GM12878 (cell line): ENCODE results near the gene GNLY. TPM values are rescaled to one million over a fixed set of nuclear protein-coding genes. Genes with fewer than 3 reads are reported as not detected.

Experiments used
- ATAC-seq: fragments of 200-7000 bp; cut with Tn5 transposase; 3 replicates; pipeline ENCODE4 v1.9.1; 2020; ENCODE audit warnings: mild to moderate bottlenecking, moderate library complexity
- Bru-seq: library from RNA; stranded (reverse); fragments of 400-500 nt; gene quantifications from one replicate; lab custom pipeline; 2021; lab: Mats Ljungman, UMichigan
- BruChase-seq, 2 experiments: library from RNA; stranded (reverse); fragments of 400-500 nt; gene quantifications; one replicate each; lab custom pipeline; 2021; lab: Mats Ljungman, UMichigan
- BruUV-seq: library from RNA; stranded (reverse); fragments of 400-500 nt; replicated peaks from 2 replicates; lab custom pipeline; 2021; lab: Mats Ljungman, UMichigan
- CTCF ChIA-PET: fragments of 300-600 bp; sonication (Branson Sonifier 250); formaldehyde crosslinking; extraction: SDS; loops from one replicate; lab custom pipeline; 2021; ENCODE audit warnings: inconsistent platforms; lab: Yijun Ruan, JAX
- POLR2A ChIA-PET: fragments of 350-600 bp; formaldehyde crosslinking; extraction: SDS; loops from one replicate; lab custom pipeline; 2021; ENCODE audit warnings: inconsistent platforms; lab: Charles Lee
- RAD21 ChIA-PET: fragments of 300-600 bp; sonication (Branson Sonifier 250); formaldehyde crosslinking; loops from one replicate; lab custom pipeline; 2023; ENCODE audit warnings: antibody characterized with exemption; ENCODE audit not compliant: unreplicated experiment; lab: Charles Lee
- SMC1A ChIA-PET: fragments of 300-600 bp; sonication (Branson Sonifier 250); formaldehyde crosslinking; loops from one replicate; lab custom pipeline; 2023; ENCODE audit not compliant: unreplicated experiment, uncharacterized antibody; lab: Charles Lee
- DNase-seq: peaks from one replicate; pipeline ENCODE4 v3.0.0-alpha.2; 2011; ENCODE audit warnings: low read depth, low spot score
- FAIRE-seq: peaks from 3 replicates; lab custom pipeline; 2011; peaks lifted over from hg19 to GRCh38; lab: Jason Lieb, UNC
- H2AFZ ChIP-seq: 2 replicates; pipeline ENCODE4 v1.6.0; 2011; ENCODE audit warnings: low read depth, low read length, control low read depth; ENCODE audit not compliant: control insufficient read depth
- H3K27ac ChIP-seq: 2 replicates; pipeline ENCODE4 v1.5.1; 2011; ENCODE audit warnings: control low read depth; ENCODE audit not compliant: control insufficient read depth, insufficient read depth
- H3K27me3 ChIP-seq, 2 experiments: replicated peaks in 1 of 2; 2 replicates each; pipeline versions ENCODE4 v1.6.0 to v1.6.1; 2011; ENCODE audit warnings: low read length in 1 of 2; ENCODE audit not compliant: control insufficient read depth in 2 of 2, insufficient read depth in 2 of 2
- H3K36me3 ChIP-seq, 2 experiments: 2 replicates each; pipeline ENCODE4 v1.5.1; 2011; ENCODE audit warnings: low read length in 1 of 2; ENCODE audit not compliant: control insufficient read depth in 2 of 2, insufficient read depth in 2 of 2
- H3K4me1 ChIP-seq: 2 replicates; pipeline ENCODE4 v1.6.1; 2011; ENCODE audit warnings: mild to moderate bottlenecking, low read length, moderate library complexity, mixed read lengths; ENCODE audit not compliant: control insufficient read depth, insufficient read depth
- H3K4me2 ChIP-seq: 2 replicates; pipeline ENCODE4 v1.6.0; 2011; ENCODE audit warnings: control low read depth; ENCODE audit not compliant: control insufficient read depth, insufficient read depth
- H3K4me3 ChIP-seq: fragments of 200-600 bp; sonication (generic); 2 replicates; pipeline ENCODE4 v1.5.1; 2016
- H3K79me2 ChIP-seq: 2 replicates; pipeline ENCODE4 v1.6.0; 2011; ENCODE audit warnings: low read length; ENCODE audit not compliant: control insufficient read depth, insufficient read depth
- H3K9ac ChIP-seq: 2 replicates; pipeline ENCODE4 v1.8.0; 2011; ENCODE audit warnings: low read length, control low read depth, mixed read lengths; ENCODE audit not compliant: control insufficient read depth, insufficient read depth
- H3K9me3 ChIP-seq: replicated peaks from 3 replicates; pipeline ENCODE4 v1.5.1; 2011; ENCODE audit warnings: mild to moderate bottlenecking, low read length; ENCODE audit not compliant: control insufficient read depth, insufficient read depth
- H4K20me1 ChIP-seq: 2 replicates; pipeline ENCODE4 v1.6.0; 2011; ENCODE audit not compliant: control insufficient read depth, insufficient read depth
- BCL3 ChIP-seq: IDR thresholded peaks from 2 replicates; pipeline ENCODE4 v1.6.1; 2011; ENCODE audit warnings: borderline replicate concordance, low read depth, mild to moderate bottlenecking, moderate library complexity, low read length; ENCODE audit not compliant: insufficient read depth, poor library complexity, severe bottlenecking
- CHD4 ChIP-seq: fragments of 200-600 bp; sonication (generic); IDR thresholded peaks from 2 replicates; pipeline ENCODE4 v1.6.1; 2016; ENCODE audit warnings: mild to moderate bottlenecking
- POU2F2 ChIP-seq: IDR thresholded peaks from 3 replicates; pipeline ENCODE4 v1.6.1; 2011; ENCODE audit warnings: low read depth, mild to moderate bottlenecking, low read length, borderline replicate concordance
- WGBS: methylation state at CpG from one replicate; pipeline ENCODE4 v1.1.6; 2016; ENCODE audit warnings: low lambda C conversion rate; ENCODE audit not compliant: insufficient replicate concordance, insufficient coverage; ENCODE audit errors: missing lambda C conversion rate; 5-methylcytosine and 5-hydroxymethylcytosine counted together
- in situ Hi-C: fragments of 300-500 bp; cut with MboI; formaldehyde crosslinking; loops from 9 replicates; pipeline ENCODE4 v1.14.3; 2018; ENCODE audit warnings: mixed read lengths
- intact Hi-C: fragments of 100-400 bp; cut with micrococcal nuclease; formaldehyde crosslinking; loops from one replicate; pipeline ENCODE4 v1.14.2; 2022; ENCODE audit not compliant: unreplicated experiment
- long read RNA-seq, 2 experiments: library from polyadenylated mRNA; unstranded; transcript quantifications; one replicate each; pipeline ENCODE4 v2.0.0, GENCODE V29; 2019 to 2020
- polyA minus RNA-seq, 3 experiments: library from RNA; depleted of rRNA, polyadenylated mRNA; stranded (reverse); fragments of >200 nt; gene quantifications; 2 replicates each; pipeline ENCODE4 v1.2.3, GENCODE V29; 2011
- polyA plus RNA-seq, 11 experiments: library from polyadenylated mRNA; depleted of rRNA in 4 of 11; unstranded in 6 of 11; stranded (reverse) in 5 of 11; fragments of >200 nt; fragmentation: Nextera tagmentation in 4 of 11; fragmentation: Illumina TruSeq in 1 of 11; extraction: Ambion mirVana in 4 of 11; extraction: Trizol in 1 of 11; gene quantifications; 1 replicate in 1 of 11; 2 replicates in 10 of 11; pipeline versions ENCODE4 v1.2.1 to v1.2.3, GENCODE V29; 2011 to 2016; ENCODE audit warnings: inconsistent platforms in 2 of 11, missing spikeins in 2 of 11, low read depth in 1 of 11
- total RNA-seq, 4 experiments: library from RNA; depleted of rRNA in 3 of 4; stranded (reverse); fragments of >200 nt in 3 of 4; fragmentation: Illumina TruSeq in 1 of 4; extraction: Trizol in 1 of 4; gene quantifications; 2 replicates each; pipeline versions ENCODE4 v1.2.1 to v1.2.3, GENCODE V29; 2013 to 2021

GNLY gene
- not detected in 2 replicates for total RNA-seq (2013; cell fraction: nucleolus; rRNA removed)
- total RNA-seq (2014; rRNA removed) (not detected in 2 replicates), total RNA-seq (2014; rRNA removed; fragmentation: Illumina TruSeq; extraction: Trizol) (0.18 TPM in 1 of 2 replicates, not detected in the other), total RNA-seq (2021) (not detected in 2 replicates), polyA plus RNA-seq (2011; rRNA removed) (0.40 and 0.42 TPM in 2 replicates), polyA plus RNA-seq (2014; fragmentation: Illumina TruSeq; extraction: Trizol) (not detected in 2 replicates), polyA plus RNA-seq (2014; fragmentation: Nextera tagmentation; extraction: Ambion mirVana) (not detected), polyA plus RNA-seq (2014; rRNA removed) (not detected in 2 replicates), polyA plus RNA-seq (2016; fragmentation: Nextera tagmentation; extraction: Ambion mirVana) (not detected), polyA minus RNA-seq (2011; rRNA and poly(A)+ RNA removed) (1.2 TPM in 1 of 2 replicates, not detected in the other), Bru-seq, nascent RNA (percentile 28 among the genes with signal in this experiment), BruChase-seq, experiment 1, labeled RNA remaining after a 6-hour chase (percentile 36 among the genes with signal in this experiment), BruChase-seq, experiment 2, labeled RNA remaining after a 2-hour chase (percentile 25 among the genes with signal in this experiment)
- not detected for polyA plus RNA-seq (2011; ENCODE audit: low read depth)
- polyA plus RNA-seq (2011; cell fraction: cytosol; rRNA removed): 0.50 and 0.79 TPM in 2 replicates
- 0.67 and 0.99 TPM in 2 replicates for polyA plus RNA-seq (2011; cell fraction: nucleus; rRNA removed)
- polyA plus RNA-seq (2012): 0.23 and 0.27 TPM in 2 replicates
- not detected in 2 replicates for polyA minus RNA-seq (2011; cell fraction: cytosol; rRNA and poly(A)+ RNA removed)
- 0.29 and 0.48 TPM in 2 replicates for polyA minus RNA-seq (2011; cell fraction: nucleus; rRNA and poly(A)+ RNA removed)
- long read RNA-seq, experiment 1: 0 reads
- long read RNA-seq, experiment 2: 0 reads

GRCh38 chr2:85694052-85695025, at the start of gene GNLY:
Gene GNLY (plus strand): TSS chr2:85694358. CDS start chr2:85694419, 61 bp downstream.
- no peak within 1 kb of the TSS for H2AFZ ChIP-seq
- intact Hi-C loops (no loop called here), in situ Hi-C loops (no loop called here)
- H3K9me3 ChIP-seq: no peaks in the 10 kb centered on the region
- no TSS peak for BruUV-seq
- POLR2A ChIA-PET: interaction anchor here (0.5 kb wide), 1 partner anchor 63 kb away, joined by 4 read pairs; no protein-coding TSS in a partner anchor
- no peaks in the 10 kb centered on the region for H3K27me3 ChIP-seq
- no peak for DNase-seq
- CTCF ChIA-PET: interaction anchor here (0.7 to 3.3 kb wide), 5 partner anchors 10 to 120 kb away, joined by 3 to 10 read pairs (median 4); no protein-coding TSS in a partner anchor
- H3K9ac ChIP-seq: no peak within 1 kb of the TSS
- RAD21 ChIA-PET: interaction anchor here (1.8 kb wide), 1 partner anchor 13 kb away, joined by 3 read pairs; no protein-coding TSS in a partner anchor
- no peak within 1 kb of the TSS for H3K4me2 ChIP-seq
- no peaks in the 10 kb centered on the region for H3K4me1 ChIP-seq
- SMC1A ChIA-PET: interaction anchor here (1.2 to 4.4 kb wide), 2 partner anchors 12 to 57 kb away, joined by 3 to 22 read pairs; no protein-coding TSS in a partner anchor
- no peaks in the 10 kb centered on the region for H4K20me1 ChIP-seq
- TF ChIP-seq BCL3 (no peak), POU2F2 (no peak), CHD4 (no peak)
- no peak within 1 kb of the TSS for H3K4me3 ChIP-seq
- peak; percentile 27; the same call in 2 of the 3 replicates for ATAC-seq
- H3K79me2 ChIP-seq: no peaks in the 10 kb centered on the region
- no peak for FAIRE-seq
- WGBS: 56% methylated on average over 12 of the region's 15 CpGs
- H3K36me3 ChIP-seq: no peaks in the 10 kb centered on the region
- no peak within 1 kb of the TSS for H3K27ac ChIP-seq
